ENCODE results near the gene MCTP1. TPM values are rescaled to one million over a fixed set of nuclear protein-coding genes. Genes with fewer than 3 reads are reported as not detected.

Gene MCTP1
- total RNA-seq, 1 experiment from 2014 or later, result 0.41 TPM

- DNase-seq, result no peak
- H3K4me1 ChIP-seq (ENCODE audit: low read length), result no peaks in the 10 kb centered on the region
- no peaks in the 10 kb centered on the region for H3K79me2 ChIP-seq (ENCODE audit: low read length)
- no peaks in the 10 kb centered on the region for H3K36me3 ChIP-seq (ENCODE audit: insufficient read depth, low read length)
- H2AFZ ChIP-seq (ENCODE audit: low read length), result no peak overlapping the region
- H3K27me3 ChIP-seq (ENCODE audit: low read length), result no peaks in the 10 kb centered on the region
- no peak overlapping the region for H3K9ac ChIP-seq (ENCODE audit: low read length)
- no peaks in the 10 kb centered on the region for H3K9me3 ChIP-seq (ENCODE audit: low read length)
- H3K4me2 ChIP-seq (ENCODE audit: low read depth, low read length, poor library complexity, severe bottlenecking), result no peak overlapping the region
- H3K9me2 ChIP-seq (replicated peaks; ENCODE audit: insufficient read depth, low read length), result no peaks in the 10 kb centered on the region
- H4K20me1 ChIP-seq (ENCODE audit: insufficient read depth, low read depth, low read length), result no peaks in the 10 kb centered on the region
- H3K4me3 ChIP-seq (ENCODE audit: low read length), result no peak overlapping the region
- H3K27ac ChIP-seq (ENCODE audit: low read length), result no peak overlapping the region
Measured at GRCh38 chr5:95100551-95100950, 184.3 kb downstream of the MCTP1 start.

GRCh38 chr5:95098012-95098411 is 186.9 kb downstream of the MCTP1 start:
- H3K36me3 ChIP-seq (ENCODE audit: insufficient read depth, low read length), result no peaks in the 10 kb centered on the region
- H4K20me1 ChIP-seq (ENCODE audit: insufficient read depth, low read depth, low read length), result no peaks in the 10 kb centered on the region
- no peaks in the 10 kb centered on the region for H3K4me1 ChIP-seq (ENCODE audit: low read length)
- no peaks in the 10 kb centered on the region for H3K27me3 ChIP-seq (ENCODE audit: low read length)
- no peaks in the 10 kb centered on the region for H3K79me2 ChIP-seq (ENCODE audit: low read length)
- H3K9me2 ChIP-seq (replicated peaks; ENCODE audit: insufficient read depth, low read length), result no peaks in the 10 kb centered on the region
- H3K27ac ChIP-seq (ENCODE audit: low read length), result no peak overlapping the region
- no peak for DNase-seq
- no peak overlapping the region for H3K4me3 ChIP-seq (ENCODE audit: low read length)
- no peak overlapping the region for H2AFZ ChIP-seq (ENCODE audit: low read length)
- no peak overlapping the region for H3K4me2 ChIP-seq (ENCODE audit: low read depth, low read length, poor library complexity, severe bottlenecking)
- no peak overlapping the region for H3K9ac ChIP-seq (ENCODE audit: low read length)
- no peaks in the 10 kb centered on the region for H3K9me3 ChIP-seq (ENCODE audit: low read length)

GRCh38 chr5:95093211-95093610 is 191.7 kb downstream of the MCTP1 start:
- Histone ChIP-seq H3K79me2 (ENCODE audit: low read length) (no peaks in the 10 kb centered on the region), H3K4me1 (ENCODE audit: low read length) (no peaks in the 10 kb centered on the region), H3K9me2 (replicated peaks; ENCODE audit: insufficient read depth, low read length) (no peaks in the 10 kb centered on the region), H3K4me2 (ENCODE audit: low read depth, low read length, poor library complexity, severe bottlenecking) (no peak overlapping the region), H2AFZ (ENCODE audit: low read length) (no peak overlapping the region), H3K4me3 (ENCODE audit: low read length) (no peak overlapping the region), H3K36me3 (ENCODE audit: insufficient read depth, low read length) (no peaks in the 10 kb centered on the region), H3K9me3 (ENCODE audit: low read length) (no peaks in the 10 kb centered on the region), H3K27ac (ENCODE audit: low read length) (no peak overlapping the region), H4K20me1 (ENCODE audit: insufficient read depth, low read depth, low read length) (no peaks in the 10 kb centered on the region), H3K9ac (ENCODE audit: low read length) (no peak overlapping the region), H3K27me3 (ENCODE audit: low read length) (no peaks in the 10 kb centered on the region)
- DNase-seq, result no peak

GRCh38 chr5:95090774-95091173 is 194.1 kb downstream of the MCTP1 start:
- H3K4me1 ChIP-seq (ENCODE audit: low read length), result no peaks in the 10 kb centered on the region
- no peaks in the 10 kb centered on the region for H3K9me3 ChIP-seq (ENCODE audit: low read length)
- H2AFZ ChIP-seq (ENCODE audit: low read length), result no peak overlapping the region
- H3K36me3 ChIP-seq (ENCODE audit: insufficient read depth, low read length), result no peaks in the 10 kb centered on the region
- no peak overlapping the region for H3K4me2 ChIP-seq (ENCODE audit: low read depth, low read length, poor library complexity, severe bottlenecking)
- no peaks in the 10 kb centered on the region for H3K9me2 ChIP-seq (replicated peaks; ENCODE audit: insufficient read depth, low read length)
- DNase-seq, result no peak
- H4K20me1 ChIP-seq (ENCODE audit: insufficient read depth, low read depth, low read length), result no peaks in the 10 kb centered on the region
- H3K27me3 ChIP-seq (ENCODE audit: low read length), result no peaks in the 10 kb centered on the region
- H3K4me3 ChIP-seq (ENCODE audit: low read length), result no peak overlapping the region
- H3K9ac ChIP-seq (ENCODE audit: low read length), result no peak overlapping the region
- no peak overlapping the region for H3K27ac ChIP-seq (ENCODE audit: low read length)
- no peaks in the 10 kb centered on the region for H3K79me2 ChIP-seq (ENCODE audit: low read length)

GRCh38 chr5:95087816-95088317 is 197.0 kb downstream of the MCTP1 start:
- H3K4me3 ChIP-seq (ENCODE audit: low read length), result no peak overlapping the region
- H3K4me1 ChIP-seq (ENCODE audit: low read length), result no peaks in the 10 kb centered on the region
- H2AFZ ChIP-seq (ENCODE audit: low read length), result no peak overlapping the region
- no peak overlapping the region for H3K9ac ChIP-seq (ENCODE audit: low read length)
- no peak overlapping the region for H3K27ac ChIP-seq (ENCODE audit: low read length)
- H3K4me2 ChIP-seq (ENCODE audit: low read depth, low read length, poor library complexity, severe bottlenecking), result no peak overlapping the region
- H3K79me2 ChIP-seq (ENCODE audit: low read length), result no peaks in the 10 kb centered on the region
- H4K20me1 ChIP-seq (ENCODE audit: insufficient read depth, low read depth, low read length), result no peaks in the 10 kb centered on the region
- no peaks in the 10 kb centered on the region for H3K9me2 ChIP-seq (replicated peaks; ENCODE audit: insufficient read depth, low read length)
- DNase-seq, result no peak
- no peaks in the 10 kb centered on the region for H3K9me3 ChIP-seq (ENCODE audit: low read length)
- no peaks in the 10 kb centered on the region for H3K27me3 ChIP-seq (ENCODE audit: low read length)
- no peaks in the 10 kb centered on the region for H3K36me3 ChIP-seq (ENCODE audit: insufficient read depth, low read length)

- Histone ChIP-seq H3K4me3 (ENCODE audit: low read length) (no peak overlapping the region), H3K36me3 (ENCODE audit: insufficient read depth, low read length) (no peaks in the 10 kb centered on the region), H3K79me2 (ENCODE audit: low read length) (no peaks in the 10 kb centered on the region), H3K9me3 (ENCODE audit: low read length) (no peaks in the 10 kb centered on the region), H3K27me3 (ENCODE audit: low read length) (no peaks in the 10 kb centered on the region), H3K27ac (ENCODE audit: low read length) (no peak overlapping the region), H3K4me2 (ENCODE audit: low read depth, low read length, poor library complexity, severe bottlenecking) (no peak overlapping the region), H4K20me1 (ENCODE audit: insufficient read depth, low read depth, low read length) (no peaks in the 10 kb centered on the region), H3K4me1 (ENCODE audit: low read length) (no peaks in the 10 kb centered on the region), H3K9ac (ENCODE audit: low read length) (no peak overlapping the region), H2AFZ (ENCODE audit: low read length) (no peak overlapping the region), H3K9me2 (replicated peaks; ENCODE audit: insufficient read depth, low read length) (no peaks in the 10 kb centered on the region)
- no peak for DNase-seq
Measured at GRCh38 chr5:95086927-95087815, 197.7 kb downstream of the MCTP1 start.

- no peaks in the 10 kb centered on the region for H3K36me3 ChIP-seq (ENCODE audit: insufficient read depth, low read length)
- H3K9me2 ChIP-seq (replicated peaks; ENCODE audit: insufficient read depth, low read length), result no peaks in the 10 kb centered on the region
- H3K4me3 ChIP-seq (ENCODE audit: low read length), result no peak overlapping the region
- no peak overlapping the region for H3K4me2 ChIP-seq (ENCODE audit: low read depth, low read length, poor library complexity, severe bottlenecking)
- DNase-seq, result no peak
- H3K9me3 ChIP-seq (ENCODE audit: low read length), result no peaks in the 10 kb centered on the region
- no peaks in the 10 kb centered on the region for H3K79me2 ChIP-seq (ENCODE audit: low read length)
- H3K9ac ChIP-seq (ENCODE audit: low read length), result no peak overlapping the region
- no peak overlapping the region for H3K27ac ChIP-seq (ENCODE audit: low read length)
- H2AFZ ChIP-seq (ENCODE audit: low read length), result no peak overlapping the region
- H4K20me1 ChIP-seq (ENCODE audit: insufficient read depth, low read depth, low read length), result no peaks in the 10 kb centered on the region
- no peaks in the 10 kb centered on the region for H3K4me1 ChIP-seq (ENCODE audit: low read length)
- H3K27me3 ChIP-seq (ENCODE audit: low read length), result no peaks in the 10 kb centered on the region
Measured at GRCh38 chr5:95084757-95085156, 200.1 kb downstream of the MCTP1 start.

- Histone ChIP-seq H3K27ac (ENCODE audit: low read length) (no peak overlapping the region), H3K9me2 (replicated peaks; ENCODE audit: insufficient read depth, low read length) (no peaks in the 10 kb centered on the region), H3K36me3 (ENCODE audit: insufficient read depth, low read length) (no peaks in the 10 kb centered on the region), H3K79me2 (ENCODE audit: low read length) (no peaks in the 10 kb centered on the region), H3K4me3 (ENCODE audit: low read length) (no peak overlapping the region), H3K9ac (ENCODE audit: low read length) (no peak overlapping the region), H3K4me2 (ENCODE audit: low read depth, low read length, poor library complexity, severe bottlenecking) (no peak overlapping the region), H2AFZ (ENCODE audit: low read length) (no peak overlapping the region), H3K27me3 (ENCODE audit: low read length) (no peaks in the 10 kb centered on the region), H3K9me3 (ENCODE audit: low read length) (no peaks in the 10 kb centered on the region), H3K4me1 (ENCODE audit: low read length) (no peaks in the 10 kb centered on the region), H4K20me1 (ENCODE audit: insufficient read depth, low read depth, low read length) (no peaks in the 10 kb centered on the region)
- no peak for DNase-seq
Measured at GRCh38 chr5:95083606-95084005, 201.3 kb downstream of the MCTP1 start.

Measured in Karpas-422 (cell line).